H9 (cell line): ENCODE measurements around the gene KCNMB2. TPM values are rescaled to one million over a fixed set of nuclear protein-coding genes. Genes with fewer than 3 reads are reported as not detected.

Source experiments
- DNase-seq: peaks from one replicate; pipeline ENCODE4 v3.0.0-alpha.2; 2017
- H2AFZ ChIP-seq: one replicate; pipeline ENCODE4 v1.6.1; 2013; ENCODE audit warnings: mild to moderate bottlenecking, low read length, control low read depth, moderate library complexity
- H2AK5ac ChIP-seq: 2 replicates; pipeline ENCODE4 v1.6.1; 2013; ENCODE audit warnings: low read length, control low read depth, mixed read lengths; ENCODE audit not compliant: insufficient read length
- H2BK120ac ChIP-seq: one replicate; pipeline ENCODE4 v1.6.1; 2013; ENCODE audit warnings: low read depth, mild to moderate bottlenecking, low read length, control low read depth, inconsistent platforms; ENCODE audit not compliant: poor library complexity, severe bottlenecking
- H2BK12ac ChIP-seq: 2 replicates; pipeline ENCODE4 v1.6.1; 2013; ENCODE audit warnings: low read length, control low read depth, mixed read lengths, low read depth; ENCODE audit not compliant: insufficient read length
- H2BK15ac ChIP-seq: 2 replicates; pipeline ENCODE4 v1.6.1; 2013; ENCODE audit warnings: low read depth, low read length, control low read depth
- H2BK20ac ChIP-seq: one replicate; pipeline ENCODE4 v1.6.1; 2013; ENCODE audit warnings: low read depth, mild to moderate bottlenecking, low read length, control low read depth, inconsistent platforms; ENCODE audit not compliant: poor library complexity, severe bottlenecking
- H2BK5ac ChIP-seq: 2 replicates; pipeline ENCODE4 v1.6.1; 2013; ENCODE audit warnings: low read length, control low read depth, mixed read lengths; ENCODE audit not compliant: insufficient read length
- H3K14ac ChIP-seq: 2 replicates; pipeline ENCODE4 v1.6.1; 2013; ENCODE audit warnings: low read length, control low read depth; ENCODE audit not compliant: insufficient read depth
- H3K18ac ChIP-seq: 2 replicates; pipeline ENCODE4 v1.6.1; 2013; ENCODE audit warnings: low read depth, mild to moderate bottlenecking, mixed read lengths, low read length, control low read depth; ENCODE audit not compliant: insufficient read length
- H3K23ac ChIP-seq: 2 replicates; pipeline ENCODE4 v1.6.1; 2013; ENCODE audit warnings: low read length, control low read depth, mixed read lengths, low read depth; ENCODE audit not compliant: insufficient read length
- H3K23me2 ChIP-seq: 2 replicates; pipeline ENCODE4 v1.6.1; 2013; ENCODE audit warnings: low read depth, mild to moderate bottlenecking, mixed read lengths, low read length, control low read depth; ENCODE audit not compliant: insufficient read length, poor library complexity, severe bottlenecking
- H3K27ac ChIP-seq: 2 replicates; pipeline ENCODE4 v1.5.1; 2013; ENCODE audit warnings: low read length, control low read depth, mixed read lengths, low read depth; ENCODE audit not compliant: insufficient read length
- H3K27me3 ChIP-seq: 2 replicates; pipeline ENCODE4 v1.6.1; 2013; ENCODE audit warnings: low read length, control low read depth, inconsistent platforms; ENCODE audit not compliant: insufficient read depth
- H3K4ac ChIP-seq: 2 replicates; pipeline ENCODE4 v1.6.1; 2013; ENCODE audit warnings: low read depth, mild to moderate bottlenecking, control low read depth, inconsistent platforms, low read length, moderate library complexity
- H3K4me1 ChIP-seq: 2 replicates; pipeline ENCODE4 v1.6.1; 2013; ENCODE audit warnings: low read length, control low read depth, inconsistent platforms; ENCODE audit not compliant: insufficient read depth
- H3K4me2 ChIP-seq: 2 replicates; pipeline ENCODE4 v1.6.1; 2013; ENCODE audit warnings: low read length, control low read depth, mixed read lengths; ENCODE audit not compliant: insufficient read length, insufficient read depth
- H3K56ac ChIP-seq: 2 replicates; pipeline ENCODE4 v1.6.1; 2013; ENCODE audit warnings: low read depth, mild to moderate bottlenecking, mixed read lengths, low read length, control low read depth; ENCODE audit not compliant: insufficient read length
- H3K79me1 ChIP-seq: 2 replicates; pipeline ENCODE4 v1.6.1; 2013; ENCODE audit warnings: low read depth, mild to moderate bottlenecking, moderate library complexity, low read length, control low read depth, inconsistent platforms; ENCODE audit not compliant: insufficient read depth, poor library complexity, severe bottlenecking
- H3K79me2 ChIP-seq: 2 replicates; pipeline ENCODE4 v1.6.1; 2013; ENCODE audit warnings: low read length, control low read depth, inconsistent platforms; ENCODE audit not compliant: insufficient read depth
- H3K9ac ChIP-seq: 2 replicates; pipeline ENCODE4 v1.6.1; 2013; ENCODE audit warnings: low read length, control low read depth, mixed read lengths; ENCODE audit not compliant: insufficient read length; ENCODE audit errors: extremely low read depth
- H3K9me3 ChIP-seq: one replicate; pipeline ENCODE4 v1.6.1; 2013; ENCODE audit warnings: low read depth, low read length, inconsistent platforms; ENCODE audit not compliant: control insufficient read depth
- H3T11ph ChIP-seq: one replicate; pipeline ENCODE4 v1.6.1; 2013; ENCODE audit warnings: mild to moderate bottlenecking, low read length, control low read depth, inconsistent platforms
- H4K20me1 ChIP-seq: one replicate; pipeline ENCODE4 v1.6.1; 2013; ENCODE audit not compliant: control insufficient read depth, insufficient read length, insufficient read depth
- H4K5ac ChIP-seq: 2 replicates; pipeline ENCODE4 v1.6.1; 2013; ENCODE audit warnings: low read depth, mild to moderate bottlenecking, mixed read lengths, low read length, control low read depth; ENCODE audit not compliant: insufficient read length
- H4K8ac ChIP-seq: replicated peaks from 2 replicates; pipeline ENCODE4 v1.6.1; 2013; ENCODE audit warnings: low read length, control low read depth, mixed read lengths, low read depth; ENCODE audit not compliant: insufficient read length
- H4K91ac ChIP-seq: 2 replicates; pipeline ENCODE4 v1.6.1; 2013; ENCODE audit warnings: low read depth, mild to moderate bottlenecking, moderate library complexity, mixed read lengths, low read length, control low read depth; ENCODE audit not compliant: insufficient read length
- H3K27ac Mint-ChIP-seq, 3 experiments: 2 replicates in 2 of 3; 3 replicates in 1 of 3; pipeline ENCODE4 v1.8.0; 2020 to 2021; ENCODE audit warnings: mixed read lengths in 3 of 3, mild to moderate bottlenecking in 1 of 3, moderate library complexity in 1 of 3
- H3K27me3 Mint-ChIP-seq: 2 replicates; pipeline ENCODE4 v1.8.0; 2021; ENCODE audit warnings: low read depth, mild to moderate bottlenecking, moderate library complexity, mixed read lengths
- H3K36me3 Mint-ChIP-seq, 3 experiments: 2 replicates in 2 of 3; 3 replicates in 1 of 3; pipeline ENCODE4 v1.8.0; 2020 to 2021; ENCODE audit warnings: low read depth in 3 of 3, mixed read lengths in 3 of 3; ENCODE audit not compliant: insufficient read depth in 1 of 3
- H3K4me1 Mint-ChIP-seq, 2 experiments: 2 replicates each; pipeline ENCODE4 v1.8.0; 2020; ENCODE audit warnings: mixed read lengths in 2 of 2
- H3K4me3 Mint-ChIP-seq, 2 experiments: 2 replicates in 1 of 2; 3 replicates in 1 of 2; pipeline ENCODE4 v1.8.0; 2020 to 2021; ENCODE audit warnings: mild to moderate bottlenecking in 2 of 2, mixed read lengths in 2 of 2, moderate library complexity in 1 of 2
- H3K9me3 Mint-ChIP-seq, 2 experiments: 2 replicates in 1 of 2; 3 replicates in 1 of 2; pipeline ENCODE4 v1.8.0; 2020; ENCODE audit warnings: mild to moderate bottlenecking in 2 of 2, mixed read lengths in 2 of 2, moderate library complexity in 1 of 2
- WGBS: extraction: QIAGEN DNeasy Blood & Tissue Kit; methylation state at CpG from one replicate; pipeline ENCODE4 v1.1.7; 2013; ENCODE audit warnings: missing lambda C conversion rate, low lambda C conversion rate, mixed read lengths; ENCODE audit not compliant: insufficient read length; ENCODE audit errors: extremely low coverage; 5-methylcytosine and 5-hydroxymethylcytosine counted together
- total RNA-seq: library from RNA; stranded (reverse); gene quantifications from 2 replicates; pipeline ENCODE4 v1.2.1, GENCODE V29; 2021
- TF ChIP-seq, protein P1 (sequence below): fragments of 200-600 bp; sonication (generic); conservative IDR thresholded peaks from 3 replicates; pipeline ENCODE4 v1.8.0; 2021; ENCODE audit warnings: antibody characterized with exemption, mild to moderate bottlenecking

KCNMB2 gene
- total RNA-seq, 1 experiment from 2014 or later: not detected

DNA sequence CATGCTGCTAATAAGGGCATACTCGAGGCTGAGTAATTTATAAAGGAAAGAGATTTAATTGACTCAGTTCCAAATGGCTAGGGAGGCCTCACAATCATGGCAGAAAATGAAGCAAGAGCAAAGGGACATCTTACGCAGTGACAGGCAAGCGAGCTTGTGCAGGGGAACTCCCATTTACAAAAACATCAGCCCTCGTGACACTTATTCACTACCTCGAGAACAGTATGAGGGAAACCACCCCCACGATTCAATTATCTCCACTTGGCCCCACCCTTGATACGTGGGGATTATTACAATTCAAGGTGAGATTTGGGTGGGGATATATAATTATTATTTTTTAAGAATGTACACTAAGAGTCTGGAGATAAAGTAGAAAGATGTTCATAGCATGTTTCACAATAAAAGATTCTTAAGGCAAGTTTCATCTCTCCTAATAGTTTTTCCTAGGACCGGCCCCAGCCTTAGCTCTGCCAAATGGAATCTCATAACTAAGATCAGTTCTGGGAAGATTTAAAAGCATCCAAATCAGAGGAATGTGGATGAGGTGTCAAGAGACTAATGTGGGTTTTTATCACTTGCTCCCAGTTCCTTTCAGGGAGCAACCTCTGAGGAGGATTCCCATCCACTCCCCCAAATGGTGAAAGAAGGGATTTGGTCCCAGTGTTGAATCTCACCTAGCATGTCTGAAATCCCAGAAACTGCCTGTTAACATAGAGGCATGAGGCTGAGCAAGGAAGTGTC lies 314.4 kb downstream of the KCNMB2 start:
- H3K27me3 ChIP-seq: no peaks in the 10 kb centered on the region
- no peak overlapping the region for H3K14ac ChIP-seq
- Mint-ChIP-seq H3K4me1 (peaks cover 9 to 11% of the 10 kb centered on the region in 2 experiments), H3K27ac (no peak overlapping the region), H3K36me3 (no peaks in the 10 kb centered on the region), H3K4me3 (no peak overlapping the region), H3K9me3 (no peaks in the 10 kb centered on the region), H3K27me3 (no peaks in the 10 kb centered on the region)
- H3K9ac ChIP-seq: no peak overlapping the region
- H3K56ac ChIP-seq: no peak overlapping the region
- H2BK15ac ChIP-seq: no peak overlapping the region
- no peak overlapping the region for H2AFZ ChIP-seq
- no peak overlapping the region for H3T11ph ChIP-seq
- H3K9me3 ChIP-seq: no peaks in the 10 kb centered on the region
- H3K79me2 ChIP-seq: no peaks in the 10 kb centered on the region
- no peaks in the 10 kb centered on the region for H3K23me2 ChIP-seq
- TF ChIP-seq, protein P1, sequence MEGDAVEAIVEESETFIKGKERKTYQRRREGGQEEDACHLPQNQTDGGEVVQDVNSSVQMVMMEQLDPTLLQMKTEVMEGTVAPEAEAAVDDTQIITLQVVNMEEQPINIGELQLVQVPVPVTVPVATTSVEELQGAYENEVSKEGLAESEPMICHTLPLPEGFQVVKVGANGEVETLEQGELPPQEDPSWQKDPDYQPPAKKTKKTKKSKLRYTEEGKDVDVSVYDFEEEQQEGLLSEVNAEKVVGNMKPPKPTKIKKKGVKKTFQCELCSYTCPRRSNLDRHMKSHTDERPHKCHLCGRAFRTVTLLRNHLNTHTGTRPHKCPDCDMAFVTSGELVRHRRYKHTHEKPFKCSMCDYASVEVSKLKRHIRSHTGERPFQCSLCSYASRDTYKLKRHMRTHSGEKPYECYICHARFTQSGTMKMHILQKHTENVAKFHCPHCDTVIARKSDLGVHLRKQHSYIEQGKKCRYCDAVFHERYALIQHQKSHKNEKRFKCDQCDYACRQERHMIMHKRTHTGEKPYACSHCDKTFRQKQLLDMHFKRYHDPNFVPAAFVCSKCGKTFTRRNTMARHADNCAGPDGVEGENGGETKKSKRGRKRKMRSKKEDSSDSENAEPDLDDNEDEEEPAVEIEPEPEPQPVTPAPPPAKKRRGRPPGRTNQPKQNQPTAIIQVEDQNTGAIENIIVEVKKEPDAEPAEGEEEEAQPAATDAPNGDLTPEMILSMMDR: no peak
- no CpG with 5 or more reads among the region's 8 CpGs for WGBS
- no peak overlapping the region for H3K23ac ChIP-seq
- H4K91ac ChIP-seq: no peak overlapping the region
- H2AK5ac ChIP-seq: no peak overlapping the region
- no peak overlapping the region for H2BK12ac ChIP-seq
- H4K5ac ChIP-seq: no peak overlapping the region
- no peak overlapping the region for H3K27ac ChIP-seq
- H3K4ac ChIP-seq: no peak overlapping the region
- no peak for DNase-seq
- no peak overlapping the region for H2BK120ac ChIP-seq
- H4K8ac ChIP-seq: no peak overlapping the region
- no peaks in the 10 kb centered on the region for H3K79me1 ChIP-seq
- no peak overlapping the region for H3K4me2 ChIP-seq
- H3K4me1 ChIP-seq: no peaks in the 10 kb centered on the region
- no peak overlapping the region for H2BK5ac ChIP-seq
- H4K20me1 ChIP-seq: no peaks in the 10 kb centered on the region
- no peak overlapping the region for H2BK20ac ChIP-seq
- no peak overlapping the region for H3K18ac ChIP-seq
